B cell (primary cell): ENCODE measurements around the gene CLASP2. TPM values are rescaled to one million over a fixed set of nuclear protein-coding genes. Genes with fewer than 3 reads are reported as not detected.

ENCODE experiments used
- ATAC-seq: fragments of 200-7000 bp; cut with Tn5 transposase; one replicate; pipeline ENCODE4 v1.10.0; 2021; ENCODE audit warnings: low read depth, mild to moderate bottlenecking, moderate number of reproducible peaks, moderate library complexity
- CTCF ChIA-PET: fragments of 350-600 bp; sonication (Branson Sonifier 250); formaldehyde crosslinking; loops from one replicate; lab custom pipeline; 2021; ENCODE audit warnings: antibody characterized with exemption, inconsistent platforms; lab: Charles Lee
- POLR2A ChIA-PET: fragments of 350-600 bp; sonication (Branson Sonifier 250); formaldehyde crosslinking; loops from one replicate; lab custom pipeline; 2021; ENCODE audit warnings: antibody characterized with exemption; lab: Charles Lee
- DNase-seq: peaks from one replicate; pipeline ENCODE4 v3.0.0; 2013
- H2AFZ ChIP-seq: 2 replicates; pipeline ENCODE4 v1.6.1; 2012; ENCODE audit warnings: mild to moderate bottlenecking, low read depth, low read length; ENCODE audit not compliant: insufficient read depth, poor library complexity, severe bottlenecking
- H3K27ac ChIP-seq, 2 donors: 1 replicate in 1 of 2; 2 replicates in 1 of 2; pipeline ENCODE4 v1.5.1; 2012 to 2013; ENCODE audit warnings: low read length in 2 of 2, mild to moderate bottlenecking in 2 of 2, moderate library complexity in 1 of 2
- H3K27me3 ChIP-seq, 4 experiments: fragments of 200-600 bp in 1 of 4; sonication (generic) in 1 of 4; replicated peaks in 1 of 4; 1 replicate in 2 of 4; 2 replicates in 2 of 4; pipeline versions ENCODE4 v1.6.1 to v1.7.0; 2013 to 2016; ENCODE audit warnings: low read length in 3 of 4, mild to moderate bottlenecking in 2 of 4, mixed read lengths in 1 of 4, moderate library complexity in 1 of 4; ENCODE audit not compliant: insufficient read depth in 4 of 4, control insufficient read depth in 3 of 4; ENCODE audit errors: control extremely low read depth in 1 of 4
- H3K36me3 ChIP-seq, 2 experiments: replicated peaks in 1 of 2; 1 replicate in 1 of 2; 2 replicates in 1 of 2; pipeline versions ENCODE4 v1.6.1 to v1.7.1; 2013; ENCODE audit warnings: low read length in 1 of 2; ENCODE audit not compliant: insufficient read depth in 2 of 2, control insufficient read depth in 1 of 2; ENCODE audit errors: control extremely low read depth in 1 of 2, extremely low read depth in 1 of 2
- H3K4me1 ChIP-seq, 2 donors: fragments of 200-600 bp in 1 of 2; sonication (generic) in 1 of 2; 1 replicate in 1 of 2; 2 replicates in 1 of 2; pipeline versions ENCODE4 v1.5.1 to v1.6.1; 2013 to 2017; ENCODE audit warnings: low read length in 2 of 2; ENCODE audit not compliant: control insufficient read depth in 2 of 2, insufficient read depth in 2 of 2
- H3K4me2 ChIP-seq: replicated peaks from 2 replicates; pipeline ENCODE3; 2012; ENCODE audit warnings: mild to moderate bottlenecking, low read depth, low read length; ENCODE audit not compliant: poor library complexity, severe bottlenecking
- H3K4me3 ChIP-seq, 5 experiments: fragments of 200-600 bp in 1 of 5; sonication (generic) in 1 of 5; 1 replicate in 3 of 5; 2 replicates in 2 of 5; pipeline versions ENCODE4 v1.5.1 to v1.7.0; 2011 to 2016; ENCODE audit warnings: low read length in 4 of 5, mild to moderate bottlenecking in 4 of 5, low read depth in 2 of 5, control low read depth in 1 of 5, moderate library complexity in 1 of 5; ENCODE audit not compliant: insufficient read depth in 1 of 5; ENCODE audit errors: control extremely low read depth in 1 of 5, extremely low read depth in 1 of 5
- H3K79me2 ChIP-seq: fragments of 200-600 bp; sonication (generic); one replicate; pipeline ENCODE4 v1.6.0; 2016; ENCODE audit warnings: low read length; ENCODE audit not compliant: control insufficient read depth, insufficient read depth
- H3K9ac ChIP-seq: fragments of 200-600 bp; sonication (generic); 2 replicates; pipeline ENCODE4 v1.6.1; 2017; ENCODE audit warnings: mild to moderate bottlenecking, low read length, moderate library complexity
- H3K9me3 ChIP-seq, 3 donors: one replicate each; pipeline versions ENCODE4 v1.6.1 to v1.7.1; 2013; ENCODE audit warnings: low read length in 2 of 3; ENCODE audit not compliant: control insufficient read depth in 2 of 3, insufficient read depth in 1 of 3; ENCODE audit errors: control extremely low read depth in 1 of 3
- H4K20me1 ChIP-seq: 2 replicates; pipeline ENCODE4 v1.6.0; 2012; ENCODE audit warnings: mild to moderate bottlenecking, low read length; ENCODE audit not compliant: insufficient read depth, control insufficient read depth, poor library complexity, severe bottlenecking
- H3K27ac Mint-ChIP-seq: one replicate; pipeline ENCODE4 v1.8.0; 2021; ENCODE audit warnings: mixed read lengths
- H3K27me3 Mint-ChIP-seq: one replicate; pipeline ENCODE4 v1.8.0; 2021; ENCODE audit warnings: mixed read lengths
- H3K4me1 Mint-ChIP-seq: one replicate; pipeline ENCODE4 v1.8.0; 2021; ENCODE audit warnings: mixed read lengths
- H3K4me3 Mint-ChIP-seq: one replicate; pipeline ENCODE4 v1.8.0; 2021; ENCODE audit warnings: mixed read lengths
- H3K9me3 Mint-ChIP-seq: one replicate; pipeline ENCODE4 v1.8.0; 2022; ENCODE audit warnings: mixed read lengths; ENCODE audit not compliant: insufficient read depth
- CTCF ChIP-seq: fragments of 200-600 bp; IDR thresholded peaks from one replicate; pipeline ENCODE4 v1.8.0; 2022; ENCODE audit warnings: antibody characterized with exemption, mild to moderate bottlenecking
- EZH2 ChIP-seq: IDR thresholded peaks from 2 replicates; pipeline ENCODE4 v1.6.1; 2012; ENCODE audit warnings: borderline replicate concordance, low read depth, mild to moderate bottlenecking, moderate library complexity, low read length; ENCODE audit not compliant: insufficient read depth, poor library complexity, severe bottlenecking
- WGBS: methylation state at CpG from one replicate; pipeline ENCODE4 v1.1.5; 2013; ENCODE audit warnings: missing lambda C conversion rate; ENCODE audit not compliant: insufficient coverage; 5-methylcytosine and 5-hydroxymethylcytosine counted together
- intact Hi-C: fragments of 100-400 bp; cut with micrococcal nuclease; formaldehyde crosslinking; loops from one replicate; pipeline ENCODE4 v1.10.0; 2022
- polyA plus RNA-seq: library from polyadenylated mRNA; depleted of rRNA; stranded (reverse); fragments of >200 nt; gene quantifications from 2 replicates; pipeline ENCODE4 v1.2.3, GENCODE V29; 2012
- total RNA-seq, 2 donors: library from RNA; stranded (reverse); fragments of 120-200 nt in 1 of 2; gene quantifications; 1 replicate in 1 of 2; 2 replicates in 1 of 2; pipeline versions ENCODE4 v1.2.3 to v1.2.4, GENCODE V29; 2013 to 2022

Gene CLASP2
- total and polyA plus RNA-seq, 2 donors (not counting 1 experiment from before 2014, with no cell fraction given) = 10.7 to 109 TPM

DNA sequence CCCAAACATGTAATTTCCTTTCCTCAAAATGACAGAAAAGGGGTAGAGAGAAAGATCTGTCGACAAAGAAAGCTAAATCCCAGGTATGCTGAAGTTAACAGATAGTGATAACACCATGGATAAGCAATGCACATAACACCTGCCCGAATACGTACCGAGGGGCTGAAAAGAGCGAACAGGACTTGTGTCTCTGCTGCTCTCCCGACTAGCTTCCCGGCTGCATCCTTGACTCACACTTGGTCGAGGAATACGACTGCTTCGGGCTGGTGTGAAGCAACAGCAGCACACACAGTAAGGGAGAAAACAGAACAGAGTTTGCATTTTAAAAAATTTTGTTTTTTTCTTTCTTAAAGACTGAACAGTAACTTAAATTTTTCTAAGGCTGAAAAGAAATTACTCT, 136.4 kb downstream of the CLASP2 start:
- DNase-seq (no peak), ATAC-seq (no peak)
- no peaks in the 10 kb centered on the region for H3K4me1 ChIP-seq
- no peaks in the 10 kb centered on the region for H3K79me2 ChIP-seq
- ChIA-PET CTCF (no interaction called here), POLR2A (no interaction called here)
- TF ChIP-seq EZH2 = no peak
- WGBS = 98% methylated on average over 8 of the region's 10 CpGs
- Mint-ChIP-seq H3K4me3 (no peak overlapping the region), H3K9me3 (no peaks in the 10 kb centered on the region), H3K4me1 (no peaks in the 10 kb centered on the region), H3K27me3 (no peaks in the 10 kb centered on the region), H3K27ac (no peak overlapping the region)
- H2AFZ ChIP-seq = no peak overlapping the region
- intact Hi-C loops = no loop called here
- H3K27me3 ChIP-seq = no peaks in the 10 kb centered on the region
- H3K4me3 ChIP-seq = no peak overlapping the region
- peaks cover 4 to 28% of the 10 kb centered on the region in 2 experiments for H3K36me3 ChIP-seq
- no peak overlapping the region for H3K9ac ChIP-seq
- H4K20me1 ChIP-seq = no peaks in the 10 kb centered on the region
- H3K27ac ChIP-seq = no peak overlapping the region
- no peaks in the 10 kb centered on the region for H3K9me3 ChIP-seq
- H3K4me2 ChIP-seq = no peak overlapping the region

DNA sequence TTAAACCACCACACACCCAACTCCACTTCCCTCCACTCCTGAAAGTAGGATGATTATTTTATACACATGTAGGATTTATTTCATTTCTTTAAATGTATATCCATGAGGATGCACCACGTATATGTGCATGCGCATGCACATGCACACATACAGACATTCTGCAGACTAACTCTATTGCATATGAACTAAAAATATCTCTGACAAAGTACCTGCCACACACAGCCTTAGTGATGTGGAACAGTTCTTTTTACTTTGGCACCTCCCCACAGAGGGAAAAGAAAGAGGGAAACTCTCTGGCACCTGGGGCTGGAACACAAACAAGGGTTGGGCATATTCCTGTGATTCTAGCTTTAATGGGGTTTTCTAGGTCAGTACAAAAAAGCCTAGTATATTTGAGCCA, 138.2 kb downstream of the CLASP2 start:
- ATAC-seq (no peak), DNase-seq (no peak)
- Mint-ChIP-seq H3K9me3 (no peaks in the 10 kb centered on the region), H3K27me3 (no peaks in the 10 kb centered on the region), H3K4me3 (no peak overlapping the region), H3K4me1 (peaks cover 4% of the 10 kb centered on the region), H3K27ac (no peak overlapping the region)
- H3K4me2 ChIP-seq = no peak overlapping the region
- peaks cover 0 to 3% of the 10 kb centered on the region in 2 donors for H3K4me1 ChIP-seq
- ChIA-PET CTCF (no interaction called here), POLR2A (no interaction called here)
- no peak overlapping the region for H3K27ac ChIP-seq
- no peak overlapping the region for H3K9ac ChIP-seq
- no peak overlapping the region for H3K4me3 ChIP-seq
- H4K20me1 ChIP-seq = no peaks in the 10 kb centered on the region
- TF ChIP-seq EZH2 (no peak), CTCF (no peak)
- intact Hi-C loops = no loop called here
- WGBS = no CpG with 5 or more reads among the region's 2 CpGs
- no peak overlapping the region for H2AFZ ChIP-seq
- H3K27me3 ChIP-seq = no peaks in the 10 kb centered on the region
- peaks cover 4 to 28% of the 10 kb centered on the region in 2 experiments for H3K36me3 ChIP-seq
- no peaks in the 10 kb centered on the region for H3K79me2 ChIP-seq
- H3K9me3 ChIP-seq = no peaks in the 10 kb centered on the region
